Panc1 (cell line): ENCODE results near the gene NCR3LG1.

ENCODE experiments used
- POLR2AphosphoS5 ChIP-seq: IDR thresholded peaks from 2 replicates; pipeline ENCODE4 v1.6.1; 2012; ENCODE audit warnings: mild to moderate bottlenecking, low read depth, low read length, moderate library complexity
- SIN3A ChIP-seq: IDR thresholded peaks from 2 replicates; pipeline ENCODE4 v1.6.1; 2012; ENCODE audit warnings: low read depth, mild to moderate bottlenecking, low read length, moderate library complexity, borderline replicate concordance; ENCODE audit not compliant: insufficient read depth
- TCF7L2 ChIP-seq: IDR thresholded peaks from 2 replicates; pipeline ENCODE4 v1.6.1; 2011; ENCODE audit warnings: mild to moderate bottlenecking, low read depth, low read length, inconsistent platforms
- TF ChIP-seq, protein P1 (sequence below): fragments of 450-650 bp; IDR thresholded peaks from 2 replicates; pipeline ENCODE4 v1.5.1; 2017; ENCODE audit warnings: mild to moderate bottlenecking

DNA sequence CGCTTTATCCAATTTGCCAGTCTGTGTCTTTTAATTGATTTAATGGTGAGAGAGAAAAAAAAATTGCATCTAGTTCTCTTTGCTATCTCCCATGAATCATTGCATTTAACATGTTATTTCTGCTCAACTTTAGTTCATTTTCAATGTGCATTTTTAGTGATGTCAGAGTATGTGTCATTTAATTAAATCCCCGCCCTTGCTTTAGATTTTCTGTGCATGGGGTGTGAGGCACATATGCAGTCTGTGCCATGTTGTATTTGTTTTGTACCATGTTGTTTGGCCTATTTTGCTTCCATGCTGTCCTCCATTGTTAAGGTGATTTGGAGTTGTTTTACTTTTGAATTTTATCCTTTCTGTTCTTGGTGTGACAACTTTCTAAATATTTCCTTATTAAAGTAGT, 8.3 kb upstream of the NCR3LG1 start:
- no peak for TF ChIP-seq SIN3A
- TF ChIP-seq, protein P1, sequence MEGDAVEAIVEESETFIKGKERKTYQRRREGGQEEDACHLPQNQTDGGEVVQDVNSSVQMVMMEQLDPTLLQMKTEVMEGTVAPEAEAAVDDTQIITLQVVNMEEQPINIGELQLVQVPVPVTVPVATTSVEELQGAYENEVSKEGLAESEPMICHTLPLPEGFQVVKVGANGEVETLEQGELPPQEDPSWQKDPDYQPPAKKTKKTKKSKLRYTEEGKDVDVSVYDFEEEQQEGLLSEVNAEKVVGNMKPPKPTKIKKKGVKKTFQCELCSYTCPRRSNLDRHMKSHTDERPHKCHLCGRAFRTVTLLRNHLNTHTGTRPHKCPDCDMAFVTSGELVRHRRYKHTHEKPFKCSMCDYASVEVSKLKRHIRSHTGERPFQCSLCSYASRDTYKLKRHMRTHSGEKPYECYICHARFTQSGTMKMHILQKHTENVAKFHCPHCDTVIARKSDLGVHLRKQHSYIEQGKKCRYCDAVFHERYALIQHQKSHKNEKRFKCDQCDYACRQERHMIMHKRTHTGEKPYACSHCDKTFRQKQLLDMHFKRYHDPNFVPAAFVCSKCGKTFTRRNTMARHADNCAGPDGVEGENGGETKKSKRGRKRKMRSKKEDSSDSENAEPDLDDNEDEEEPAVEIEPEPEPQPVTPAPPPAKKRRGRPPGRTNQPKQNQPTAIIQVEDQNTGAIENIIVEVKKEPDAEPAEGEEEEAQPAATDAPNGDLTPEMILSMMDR = no peak
- no peak for TF ChIP-seq POLR2AphosphoS5
- no peak for TF ChIP-seq TCF7L2
